ENCODE data around the gene TMEM178B.

GRCh38 chr7:141427134-141427533 is 353.3 kb downstream of the TMEM178B start:
- TF ChIP-seq CTCF (optimal IDR thresholded peaks at IDR 0.05 in 1 of 3, IDR thresholded peaks at IDR 0.05 in 1 of 3, conservative IDR thresholded peaks at IDR 0.05 in 1 of 3; ENCODE audit: extremely low read depth in 1 of 3, insufficient read depth in 2 of 3, low read length in 3 of 3) (no peak), EZH2 (IDR thresholded peaks at IDR 0.05; ENCODE audit: low read length) (no peak)
